GM18907 (cell line): ENCODE data around the gene SLC5A4.
"Not testable (repeated sequence)": the region's sequence is repeated elsewhere in the genome, so short reads cannot be mapped to it uniquely, and the experiment has no call there.

Source experiments
- ATAC-seq: cut with Tn5 transposase; IDR thresholded peaks from one replicate; pipeline ENCODE4 v1.9.1; 2021; ENCODE audit warnings: mild to moderate bottlenecking, moderate library complexity; ENCODE audit not compliant: unreplicated experiment

The SLC5A4 gene

GRCh38 chr22:32255217-32255616 lies at the start of gene SLC5A4:
Gene SLC5A4, minus strand, starts transcription at chr22:32255347. Its CDS starts 18 bp downstream, at chr22:32255329.
- ATAC-seq: no peak

DNA sequence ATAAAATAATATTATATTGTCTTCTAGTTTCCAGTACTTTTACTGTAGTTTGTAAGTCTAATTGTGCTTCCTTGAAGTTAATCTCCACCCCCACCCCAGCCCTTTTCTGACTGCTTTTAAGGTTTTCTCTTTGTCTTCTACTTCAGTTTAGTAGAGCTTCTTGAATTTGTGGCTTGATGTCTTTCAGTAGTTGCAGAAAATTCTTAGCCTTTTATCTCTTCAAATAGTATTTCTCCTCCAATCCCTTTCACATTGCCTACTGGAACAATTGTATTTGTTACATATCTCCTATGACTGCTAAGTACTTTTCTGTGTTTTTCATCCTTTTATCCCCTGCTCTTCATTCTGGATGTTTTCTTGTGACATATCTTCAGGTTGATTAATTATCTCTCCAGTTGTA lies 38.8 kb upstream of the SLC5A4 start:
- ATAC-seq: not testable (repeated sequence)

- ATAC-seq: no peak
Measured at GRCh38 chr22:32286290-32286840, 31.2 kb upstream of the SLC5A4 start.

DNA sequence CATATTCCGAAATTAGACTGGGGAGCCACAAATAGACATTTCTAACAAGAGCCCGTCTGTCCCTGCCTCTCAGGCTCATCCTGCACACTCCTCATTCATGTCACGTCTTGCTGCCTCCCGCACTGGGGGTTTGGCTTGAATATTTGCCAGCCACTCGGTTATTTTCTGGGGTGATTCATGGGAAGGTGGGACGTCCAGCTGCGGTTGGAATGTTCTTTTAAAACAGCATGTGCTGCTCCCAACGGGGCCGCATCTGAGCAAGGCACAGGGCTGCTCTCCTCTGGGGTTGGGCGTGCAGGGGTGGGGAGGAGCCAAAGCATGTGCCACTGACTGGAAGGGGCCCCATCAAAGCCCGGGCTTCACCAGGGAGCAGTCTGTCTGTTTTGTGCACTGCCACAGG lies 25.9 kb upstream of the SLC5A4 start:
- no peak for ATAC-seq

GRCh38 chr22:32275353-32275752 lies 20.2 kb upstream of the SLC5A4 start:
- not testable (repeated sequence) for ATAC-seq

GRCh38 chr22:32271389-32271788 lies 16.2 kb upstream of the SLC5A4 start:
- no peak for ATAC-seq

DNA sequence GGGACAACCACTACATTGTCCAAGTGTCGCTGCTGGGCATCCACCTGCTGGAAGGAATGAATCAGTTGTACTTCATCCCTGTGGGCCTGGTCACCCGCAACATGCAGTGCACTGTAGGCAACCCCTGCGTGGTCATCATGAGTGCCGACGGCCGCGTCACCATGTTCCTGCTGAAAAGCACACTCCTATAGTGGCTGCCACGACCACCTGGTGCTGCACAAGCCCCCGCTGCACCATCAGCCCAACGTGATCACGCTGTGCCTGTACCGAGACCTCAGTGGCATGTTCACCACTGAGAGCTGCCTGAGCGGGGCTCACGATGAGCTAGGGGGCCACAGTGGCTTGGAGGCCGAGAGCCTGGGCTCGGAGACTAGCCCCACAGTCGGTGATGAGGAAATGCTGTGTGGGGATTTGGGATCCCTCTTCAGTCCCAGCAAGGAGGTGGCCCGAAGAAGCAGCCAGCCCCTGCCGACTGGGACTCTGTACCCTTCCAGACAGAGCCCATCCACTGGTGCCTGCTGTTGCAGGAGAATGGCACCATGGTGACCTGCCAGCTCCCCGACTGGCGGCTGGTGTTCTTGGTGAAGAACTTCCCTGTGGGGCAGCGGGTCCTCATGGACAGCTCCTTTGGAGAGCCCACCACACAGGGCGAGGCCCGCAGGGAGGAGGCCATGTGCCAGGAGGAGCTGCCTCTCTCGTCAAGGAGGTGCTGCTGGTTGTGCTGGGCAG lies 15.7 kb upstream of the SLC5A4 start:
- no peak for ATAC-seq

- ATAC-seq: no peak
Measured at GRCh38 chr22:32269316-32269715, 14.2 kb upstream of the SLC5A4 start.

DNA sequence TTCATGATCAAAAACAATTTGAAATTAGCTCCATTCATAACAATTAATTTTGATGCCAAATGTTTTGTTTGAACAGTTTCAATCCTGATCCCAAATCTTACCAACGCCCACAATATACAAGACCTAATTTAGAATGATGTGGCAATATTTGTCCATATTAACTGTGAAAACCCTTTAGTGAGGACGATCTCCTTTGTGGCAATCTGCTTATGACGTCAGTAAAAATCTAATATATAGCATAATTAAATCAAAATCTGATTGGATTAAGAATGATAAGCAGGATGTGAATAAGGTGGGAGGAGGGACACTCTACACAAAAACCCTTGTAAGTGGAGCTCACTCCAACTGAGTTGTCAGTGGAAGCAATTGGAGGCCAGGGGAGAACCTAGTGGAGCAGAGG lies 11.9 kb upstream of the SLC5A4 start:
- ATAC-seq: no peak

DNA sequence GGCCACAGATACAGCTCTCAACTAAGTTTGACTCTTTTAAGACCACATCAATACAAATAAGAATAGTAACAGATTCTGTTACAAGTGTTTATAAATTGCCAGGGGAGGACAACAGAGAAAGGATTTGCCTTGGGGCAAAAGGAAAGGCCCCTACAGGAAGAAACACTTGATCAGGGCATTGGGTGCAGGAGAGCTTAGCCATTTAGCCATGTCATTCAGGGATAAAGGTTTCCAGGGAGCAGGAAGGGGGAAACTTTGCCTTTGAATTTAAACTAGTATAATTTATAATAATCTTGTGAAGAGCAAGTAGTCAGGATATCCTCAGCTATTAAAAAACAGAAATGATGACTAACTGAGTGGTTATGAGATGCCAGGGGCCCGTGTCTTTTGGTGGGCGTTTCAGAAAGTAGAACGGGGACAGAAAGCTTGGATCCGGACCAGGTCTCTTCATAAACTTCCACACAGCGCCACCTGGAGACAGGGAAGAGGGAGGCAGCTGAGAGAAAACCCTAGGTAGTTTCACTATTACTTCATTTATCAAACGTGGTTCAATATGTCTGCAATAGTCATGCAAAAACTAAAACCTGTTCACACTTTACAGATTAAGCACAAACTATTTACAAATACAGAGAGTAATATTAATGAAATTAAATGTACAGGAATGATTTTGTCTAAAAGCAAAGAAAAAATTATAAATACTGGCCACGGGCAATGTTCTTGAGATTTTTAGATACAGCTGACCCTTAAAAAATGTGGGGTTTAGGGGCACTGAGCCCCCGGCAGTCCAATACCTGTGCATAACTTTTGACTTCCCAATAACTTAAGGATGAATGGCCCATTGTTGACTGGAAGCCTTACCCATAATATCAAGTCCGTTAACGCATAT lies 11.0 kb upstream of the SLC5A4 start:
- no peak for ATAC-seq

GRCh38 chr22:32263678-32264077 lies 8.5 kb upstream of the SLC5A4 start:
- not testable (repeated sequence) for ATAC-seq

GRCh38 chr22:32261306-32261705 lies 6.2 kb upstream of the SLC5A4 start:
- no peak for ATAC-seq

- no peak for ATAC-seq
Measured at GRCh38 chr22:32258791-32259190, 3.6 kb upstream of the SLC5A4 start.

- ATAC-seq: no peak
Measured at GRCh38 chr22:32255726-32256125, 579 bp upstream of the SLC5A4 start.

GRCh38 chr22:32249231-32249630 lies 5.9 kb downstream of the SLC5A4 start:
- no peak for ATAC-seq

GRCh38 chr22:32248276-32248675 lies 6.9 kb downstream of the SLC5A4 start:
- ATAC-seq: no peak

DNA sequence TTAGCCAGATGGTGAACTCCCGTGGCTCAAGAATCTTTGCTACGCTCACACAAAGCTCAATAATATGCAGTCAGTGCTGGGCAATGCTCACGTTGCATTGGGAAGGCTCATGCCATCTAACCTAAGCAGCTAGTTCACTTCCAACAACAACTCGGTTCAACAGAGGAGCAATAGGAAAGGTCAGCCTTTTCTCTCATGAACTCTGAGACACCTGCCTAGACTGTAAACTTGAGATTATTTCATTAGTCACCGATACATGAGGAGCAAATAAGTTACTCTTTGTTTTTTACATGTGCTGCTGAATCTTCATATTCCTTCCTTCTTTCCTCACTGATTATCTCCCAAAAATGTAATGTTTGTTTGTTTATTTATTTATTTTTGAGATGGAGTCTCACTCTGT lies 9.0 kb downstream of the SLC5A4 start:
- no peak for ATAC-seq

DNA sequence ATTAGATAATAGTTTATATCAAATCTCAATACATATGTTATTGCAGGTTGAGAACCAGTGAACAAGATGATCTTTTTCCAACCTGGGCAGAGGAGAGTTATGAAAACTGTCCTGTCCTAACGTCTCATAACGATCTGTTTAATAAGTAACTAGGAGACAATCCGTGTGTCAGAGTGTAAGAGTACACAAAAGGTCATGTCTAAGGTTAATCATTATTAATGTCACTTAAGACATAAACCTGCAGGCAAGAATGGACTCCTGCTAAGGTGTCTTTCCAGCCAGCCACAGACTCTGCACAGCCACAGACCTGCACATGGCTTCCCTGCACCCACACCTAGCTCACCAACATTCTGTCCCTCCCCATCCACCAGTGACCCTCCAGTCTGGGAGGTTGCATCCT lies 10.1 kb downstream of the SLC5A4 start:
- no peak for ATAC-seq

- no peak for ATAC-seq
Measured at GRCh38 chr22:32244547-32244946, 10.6 kb downstream of the SLC5A4 start.

DNA sequence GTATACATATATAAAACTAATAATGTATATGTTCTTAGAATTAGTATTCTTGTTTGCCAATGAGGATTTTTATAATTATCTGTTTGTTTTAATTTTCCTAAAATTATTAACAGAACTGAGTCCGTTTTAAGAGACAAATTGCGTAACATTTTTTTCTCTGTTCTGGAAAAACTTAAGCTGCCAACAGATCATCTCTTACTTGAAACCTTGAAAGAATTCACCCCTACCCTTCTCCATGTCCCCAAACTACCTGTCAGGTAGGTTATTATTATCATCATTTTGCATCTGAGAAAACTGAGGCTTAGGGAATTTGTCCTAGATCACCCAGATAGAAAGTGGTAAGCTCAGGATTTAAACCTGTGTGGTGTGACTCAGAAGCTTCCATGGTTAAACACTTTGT lies 14.7 kb downstream of the SLC5A4 start:
- ATAC-seq: no peak

GRCh38 chr22:32237906-32238305 lies 17.2 kb downstream of the SLC5A4 start:
- no peak for ATAC-seq

GRCh38 chr22:32236970-32237369 lies 18.2 kb downstream of the SLC5A4 start:
- ATAC-seq: no peak
